GM23248 (cell line): Measurements from ENCODE around the gene SIK3. TPM values are rescaled to one million over a fixed set of nuclear protein-coding genes. Genes with fewer than 3 reads are reported as not detected.

ENCODE experiments used
- DNase-seq: peaks from one replicate; pipeline ENCODE4 v3.0.0-alpha.2; 2015
- H2AFZ ChIP-seq: fragments of 200-600 bp; sonication (generic); 2 replicates; pipeline ENCODE4 v1.6.1; 2016; ENCODE audit warnings: antibody characterized with exemption
- H3F3A ChIP-seq: fragments of 200-600 bp; sonication (generic); 2 replicates; pipeline ENCODE4 v1.6.1; 2016; ENCODE audit warnings: mild to moderate bottlenecking, antibody characterized with exemption, mixed run types; ENCODE audit not compliant: insufficient read depth
- H3K27ac ChIP-seq: fragments of 200-600 bp; sonication (generic); 2 replicates; pipeline ENCODE4 v1.5.1; 2016; ENCODE audit warnings: mild to moderate bottlenecking
- H3K27me3 ChIP-seq: fragments of 200-600 bp; sonication (generic); replicated peaks from 2 replicates; pipeline ENCODE4 v1.6.1; 2016; ENCODE audit warnings: mild to moderate bottlenecking; ENCODE audit not compliant: insufficient read depth
- H3K36me3 ChIP-seq: fragments of 200-600 bp; sonication (generic); 2 replicates; pipeline ENCODE4 v1.6.1; 2016; ENCODE audit warnings: low read depth, mild to moderate bottlenecking
- H3K4me1 ChIP-seq: fragments of 200-600 bp; sonication (generic); 2 replicates; pipeline ENCODE4 v1.6.1; 2016; ENCODE audit warnings: mild to moderate bottlenecking; ENCODE audit not compliant: insufficient read depth
- H3K4me2 ChIP-seq: fragments of 200-600 bp; sonication (generic); one replicate; pipeline ENCODE4 v1.6.1; 2016; ENCODE audit warnings: mild to moderate bottlenecking; ENCODE audit not compliant: unreplicated experiment
- H3K4me3 ChIP-seq: fragments of 200-600 bp; sonication (generic); 2 replicates; pipeline ENCODE4 v1.5.1; 2016; ENCODE audit warnings: mild to moderate bottlenecking
- H3K79me2 ChIP-seq: fragments of 200-600 bp; sonication (generic); 2 replicates; pipeline ENCODE4 v1.6.1; 2016; ENCODE audit warnings: mild to moderate bottlenecking; ENCODE audit not compliant: insufficient read depth
- H3K9ac ChIP-seq: fragments of 200-600 bp; sonication (generic); 2 replicates; pipeline ENCODE4 v1.6.1; 2016; ENCODE audit warnings: mild to moderate bottlenecking
- H3K9me2 ChIP-seq: fragments of 200-600 bp; sonication (generic); 2 replicates; pipeline ENCODE4 v1.6.1; 2016; ENCODE audit warnings: mixed run types, mild to moderate bottlenecking, moderate library complexity; ENCODE audit not compliant: insufficient read depth
- H3K9me3 ChIP-seq: fragments of 200-600 bp; sonication (generic); one replicate; pipeline ENCODE4 v1.6.1; 2017; ENCODE audit warnings: low read depth
- H4K20me1 ChIP-seq: fragments of 200-600 bp; sonication (generic); 2 replicates; pipeline ENCODE4 v1.6.0; 2016; ENCODE audit not compliant: insufficient read depth
- EZH2 ChIP-seq: fragments of 200-600 bp; sonication (generic); IDR thresholded peaks from 2 replicates; pipeline ENCODE4 v1.6.1; 2018; ENCODE audit warnings: antibody characterized with exemption, mild to moderate bottlenecking; ENCODE audit not compliant: insufficient read depth, poor library complexity, severe bottlenecking
- EZH2phosphoT487 ChIP-seq: fragments of 200-600 bp; sonication (generic); IDR thresholded peaks from 2 replicates; pipeline ENCODE4 v1.6.1; 2018; ENCODE audit warnings: antibody characterized with exemption, moderate library complexity, mild to moderate bottlenecking, low read depth; ENCODE audit not compliant: insufficient read depth
- WGBS, 2 experiments: methylation state at CpG; one replicate each; pipeline ENCODE4 v1.1.6; 2015 to 2017; ENCODE audit warnings: low lambda C conversion rate in 2 of 2, low coverage in 1 of 2; ENCODE audit errors: missing lambda C conversion rate in 2 of 2; 5-methylcytosine and 5-hydroxymethylcytosine counted together
- in situ Hi-C: fragments of 300-500 bp; cut with MboI; formaldehyde crosslinking; loops from 2 replicates; pipeline ENCODE4 v1.15.0; 2020
- polyA plus RNA-seq: library from polyadenylated mRNA; unstranded; fragments of >200 nt; fragmentation: Nextera tagmentation; extraction: Ambion mirVana; gene quantifications from 2 replicates; pipeline ENCODE4 v1.2.1, GENCODE V29; 2016
- total RNA-seq: library from RNA; depleted of rRNA; stranded (reverse); fragments of >200 nt; shearing (Covaris generic); gene quantifications from 2 replicates; pipeline ENCODE4 v1.2.3, GENCODE V29; 2014

SIK3 gene
- total and polyA plus RNA-seq, 2 experiments from 2014 or later: 4.2 to 15.5 TPM

GRCh38 chr11:116963813-116964212 lies 134.4 kb downstream of the SIK3 start:
- WGBS, 2 experiments: 94 to 97% methylated on average over 4 of the region's 4 CpGs
- no peak overlapping the region for H2AFZ ChIP-seq

GRCh38 chr11:116962108-116962507 lies 136.1 kb downstream of the SIK3 start:
- 84 to 87% methylated on average over 4 of the region's 4 CpGs for WGBS, 2 experiments

More at GRCh38 chr11:116963813-116964212, 134.4 kb downstream of the SIK3 start:
- Histone ChIP-seq H3K9ac (no peak overlapping the region), H3K4me1 (peaks cover 15% of the 10 kb centered on the region), H3K4me3 (no peak overlapping the region), H3K9me2 (no peaks in the 10 kb centered on the region), H3F3A (peaks cover 9% of the 10 kb centered on the region; the same call in 1 of the 2 replicates), H3K4me2 (no peak overlapping the region), H3K9me3 (no peaks in the 10 kb centered on the region), H3K27ac (no peak overlapping the region), H3K36me3 (no peaks in the 10 kb centered on the region), H4K20me1 (peaks cover 3% of the 10 kb centered on the region; the same call in 1 of the 2 replicates), H3K27me3 (no peaks in the 10 kb centered on the region), H3K79me2 (peaks cover 57% of the 10 kb centered on the region)
- in situ Hi-C loops: no loop called here
- DNase-seq: no peak
- TF ChIP-seq EZH2 (no peak), EZH2phosphoT487 (no peak)

GRCh38 chr11:116960930-116961329 lies 137.3 kb downstream of the SIK3 start:
- H2AFZ ChIP-seq: no peak overlapping the region
- peaks cover 42% of the 10 kb centered on the region for H3K79me2 ChIP-seq
- peaks cover 9% of the 10 kb centered on the region; the same call in 1 of the 2 replicates for H3F3A ChIP-seq
- H3K27ac ChIP-seq: 0 out of 2 replicates have a peak overlapping the region, but pooled peaks have one; percentile 10
- 31 to 41% methylated on average over 3 of the region's 3 CpGs for WGBS, 2 experiments
- in situ Hi-C loops: no loop called here
- no peak overlapping the region for H3K9ac ChIP-seq
- no peaks in the 10 kb centered on the region for H3K9me3 ChIP-seq
- H4K20me1 ChIP-seq: no peaks in the 10 kb centered on the region
- peaks cover 28% of the 10 kb centered on the region for H3K4me1 ChIP-seq
- TF ChIP-seq EZH2 (no peak), EZH2phosphoT487 (no peak)
- H3K27me3 ChIP-seq: no peaks in the 10 kb centered on the region
- H3K9me2 ChIP-seq: no peaks in the 10 kb centered on the region
- DNase-seq: peak; percentile 73
- no peak overlapping the region for H3K4me3 ChIP-seq
- H3K4me2 ChIP-seq: peak overlapping the region; percentile 26
- H3K36me3 ChIP-seq: no peaks in the 10 kb centered on the region

More at GRCh38 chr11:116962108-116962507, 136.1 kb downstream of the SIK3 start:
- H3K79me2 ChIP-seq: peaks cover 45% of the 10 kb centered on the region
- no peaks in the 10 kb centered on the region for H3K9me2 ChIP-seq
- H4K20me1 ChIP-seq: no peaks in the 10 kb centered on the region
- H3K4me3 ChIP-seq: no peak overlapping the region
- DNase-seq: no peak
- in situ Hi-C loops: no loop called here
- no peak overlapping the region for H2AFZ ChIP-seq
- no peaks in the 10 kb centered on the region for H3K27me3 ChIP-seq
- no peaks in the 10 kb centered on the region for H3K9me3 ChIP-seq
- no peaks in the 10 kb centered on the region for H3K36me3 ChIP-seq
- H3K4me1 ChIP-seq: peaks cover 28% of the 10 kb centered on the region
- no peak for TF ChIP-seq EZH2phosphoT487
- no peak for TF ChIP-seq EZH2
- peaks cover 9% of the 10 kb centered on the region; the same call in 1 of the 2 replicates for H3F3A ChIP-seq
- no peak overlapping the region for H3K4me2 ChIP-seq
- no peak overlapping the region for H3K27ac ChIP-seq
- no peak overlapping the region for H3K9ac ChIP-seq

- H3K4me1 ChIP-seq: peaks cover 28% of the 10 kb centered on the region
- no peaks in the 10 kb centered on the region for H3K27me3 ChIP-seq
- no peak overlapping the region for H3K9ac ChIP-seq
- no peaks in the 10 kb centered on the region for H3K9me3 ChIP-seq
- peaks cover 27% of the 10 kb centered on the region for H3K79me2 ChIP-seq
- in situ Hi-C loops: no loop called here
- 19 to 33% methylated on average over 3 of the region's 3 CpGs for WGBS, 2 experiments
- H3K4me3 ChIP-seq: no peak overlapping the region
- no peaks in the 10 kb centered on the region for H4K20me1 ChIP-seq
- peaks cover 9% of the 10 kb centered on the region; the same call in 1 of the 2 replicates for H3F3A ChIP-seq
- peak overlapping the region; percentile 36 for H3K4me2 ChIP-seq
- H3K9me2 ChIP-seq: no peaks in the 10 kb centered on the region
- no peaks in the 10 kb centered on the region for H3K36me3 ChIP-seq
- peak overlapping the region; percentile 43; the same call in 1 of the 2 replicates for H2AFZ ChIP-seq
- peak; percentile 60 for DNase-seq
- no peak overlapping the region for H3K27ac ChIP-seq
- no peak for TF ChIP-seq EZH2
- no peak for TF ChIP-seq EZH2phosphoT487
These were observed 140.0 kb downstream of the SIK3 start for GRCh38 chr11:116958246-116958645.
